GM21360 (cell line): Measurements from ENCODE around the gene ZCCHC14.
"Not testable (repeated sequence)": the region's sequence is repeated elsewhere in the genome, so short reads cannot be mapped to it uniquely, and the experiment has no call there.

ENCODE experiments used
- ATAC-seq: cut with Tn5 transposase; IDR thresholded peaks from one replicate; pipeline ENCODE4 v1.9.1; 2021; ENCODE audit warnings: mild to moderate bottlenecking, moderate library complexity; ENCODE audit not compliant: unreplicated experiment

ZCCHC14 gene

DNA sequence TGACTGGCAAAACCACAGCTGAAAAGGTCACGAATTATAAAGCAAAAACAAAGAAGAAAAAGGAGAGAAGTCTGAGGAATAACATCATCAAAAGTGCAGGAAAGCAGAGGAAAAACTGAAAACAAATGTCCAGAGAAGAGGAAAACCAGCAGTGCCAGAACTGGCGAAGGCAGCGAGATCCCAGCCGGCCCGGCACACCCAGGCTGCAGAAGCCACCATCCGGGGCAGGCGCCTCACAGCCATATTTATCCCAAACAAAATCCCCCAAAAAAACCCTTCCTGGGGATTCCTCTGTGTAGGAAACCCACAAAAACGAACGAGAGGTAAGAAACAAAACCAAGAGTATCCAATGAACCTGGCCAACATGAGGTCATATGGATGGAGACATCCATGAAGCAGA, 10.6 kb downstream of the ZCCHC14 start:
- ATAC-seq = no peak

DNA sequence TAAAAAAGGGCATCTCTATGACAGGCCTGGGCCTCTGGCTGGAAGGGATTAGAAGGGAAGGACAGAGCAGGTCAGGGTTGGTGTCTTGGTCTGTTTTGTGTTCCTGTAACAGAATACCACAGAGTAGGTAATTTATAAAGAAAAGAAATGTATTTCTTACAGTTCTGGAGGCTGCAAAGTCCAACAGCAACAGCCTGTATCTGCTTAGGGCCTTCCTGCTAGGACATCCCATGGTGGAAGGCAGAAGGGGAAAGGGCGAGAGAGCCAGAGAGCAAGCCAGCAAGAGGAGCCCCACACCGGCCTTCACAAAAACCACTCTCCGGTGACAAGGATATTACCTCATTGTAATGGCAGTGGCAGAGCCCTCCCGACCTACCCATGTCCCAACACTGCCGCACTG, 11.1 kb downstream of the ZCCHC14 start:
- not testable (repeated sequence) for ATAC-seq

DNA sequence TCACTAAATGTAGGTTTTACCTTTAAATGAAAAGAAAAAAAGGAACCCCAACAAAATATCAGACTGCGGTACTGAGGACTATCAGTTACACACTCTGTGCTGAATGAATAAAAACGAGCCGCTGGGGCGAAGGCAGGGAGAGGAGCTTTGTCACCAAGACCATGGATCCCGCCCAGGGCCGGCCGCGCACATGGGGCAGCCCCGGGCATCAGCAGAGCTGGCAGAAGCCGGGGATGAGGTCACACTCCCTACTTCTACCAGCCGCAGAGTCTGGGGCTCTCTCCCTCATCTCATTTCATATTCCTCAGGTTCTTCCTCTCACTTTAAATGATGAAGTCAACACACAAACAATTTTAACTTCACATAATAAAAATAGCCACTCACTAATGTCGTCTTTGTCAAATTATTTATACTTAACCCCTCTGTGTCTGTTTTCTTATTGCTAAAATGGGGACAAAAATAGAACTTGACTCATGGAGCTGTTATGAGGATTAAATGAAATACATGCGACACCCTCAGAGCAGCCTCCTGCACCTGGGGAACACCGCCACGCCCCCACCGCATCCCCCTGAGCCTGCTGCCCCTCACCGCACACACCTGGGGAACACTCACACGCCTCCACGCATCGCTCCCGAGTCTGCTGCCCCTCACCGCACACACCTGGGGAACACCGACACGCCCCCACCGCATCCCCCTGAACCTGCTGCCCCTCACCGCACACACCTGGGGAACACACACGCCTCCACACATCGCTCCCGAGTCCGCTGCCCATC, 15.4 kb downstream of the ZCCHC14 start:
- ATAC-seq = not testable (repeated sequence)

DNA sequence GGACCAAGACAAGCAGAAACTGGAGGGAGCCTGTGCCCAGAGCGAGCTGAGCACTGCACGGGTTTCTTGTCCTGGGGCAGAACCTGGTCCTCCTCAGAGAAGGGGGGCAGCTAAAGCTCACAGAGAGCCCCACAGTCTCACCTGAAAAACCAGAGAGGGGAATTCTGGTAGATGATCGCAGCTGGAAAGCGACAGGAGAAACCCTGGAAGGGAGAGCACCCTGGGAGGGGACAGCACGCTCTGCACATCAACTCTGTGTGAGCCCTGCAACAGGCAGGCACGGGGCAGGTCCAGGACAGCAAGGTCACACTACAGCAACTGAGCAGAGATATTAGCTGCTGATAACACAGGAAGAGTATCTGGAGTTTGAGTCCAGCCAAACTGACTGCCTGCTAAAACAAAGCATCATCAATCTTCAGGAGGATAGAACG, 18.2 kb downstream of the ZCCHC14 start:
- no peak for ATAC-seq

DNA sequence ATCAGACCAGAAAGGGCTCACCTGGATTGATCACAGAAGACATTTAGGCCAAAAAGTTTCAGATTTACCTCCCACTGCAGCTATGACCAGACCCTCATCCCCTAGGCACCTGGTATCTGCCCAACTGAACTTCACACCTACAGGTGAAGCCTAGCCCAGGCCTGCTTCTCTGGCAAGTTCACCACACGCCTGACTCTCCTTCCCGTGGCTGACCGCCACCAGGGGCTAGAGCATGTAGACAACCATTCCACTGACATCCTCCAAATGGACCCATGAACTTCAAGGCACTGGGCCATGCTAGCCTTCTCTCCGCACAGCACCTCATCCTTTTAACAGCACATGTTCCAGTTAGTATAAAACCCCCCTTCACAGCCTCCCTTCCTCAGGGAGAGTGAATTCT, 18.8 kb downstream of the ZCCHC14 start:
- no peak for ATAC-seq

DNA sequence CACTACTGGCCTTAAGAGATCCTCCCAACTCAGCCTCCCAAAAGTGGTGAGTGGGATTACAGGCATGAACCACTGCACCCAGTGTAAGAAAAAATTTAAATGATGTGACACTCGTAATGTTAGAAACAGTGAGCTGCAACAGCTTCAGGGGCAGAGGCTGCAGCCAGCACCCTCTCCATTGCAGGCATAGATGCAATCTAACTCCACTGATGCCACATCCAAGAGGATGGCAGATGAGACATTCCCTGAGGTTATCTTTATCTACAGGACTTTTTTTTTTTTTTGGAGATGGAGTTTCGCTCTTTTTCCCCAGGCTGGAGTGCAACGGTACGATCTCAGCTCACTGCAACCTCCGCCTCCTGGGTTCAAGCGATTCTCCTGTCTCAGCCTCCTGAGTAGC, 19.9 kb downstream of the ZCCHC14 start:
- no peak for ATAC-seq

DNA sequence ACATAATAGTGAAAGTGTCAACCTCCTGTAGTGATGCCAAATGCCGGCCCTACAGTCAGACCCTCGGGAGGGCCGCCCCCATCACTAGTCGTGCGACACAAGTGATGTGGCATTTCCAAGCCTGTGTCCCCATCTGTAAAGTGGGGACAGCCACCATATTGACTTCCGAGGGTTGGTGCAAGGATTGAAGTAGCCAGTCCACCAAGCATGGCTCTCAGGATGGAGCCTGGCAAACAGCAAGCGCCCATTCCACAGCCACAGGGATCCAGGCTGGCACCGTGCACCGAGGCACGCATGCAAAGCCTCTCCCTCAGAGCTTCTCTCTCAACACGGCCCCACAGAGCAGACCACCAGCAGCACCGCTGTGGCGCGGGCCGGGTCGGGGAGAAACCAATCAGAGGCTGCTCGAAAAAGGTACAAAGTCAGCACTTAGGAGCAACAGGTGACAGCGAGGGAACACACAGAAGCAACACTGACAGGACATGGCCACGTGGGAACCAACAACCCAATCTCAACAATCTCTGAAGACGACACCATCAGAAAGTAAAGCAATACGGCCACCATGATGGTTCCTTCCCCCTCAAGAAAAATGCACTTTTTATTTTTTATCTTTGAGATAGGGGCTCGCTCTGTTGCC, 20.6 kb downstream of the ZCCHC14 start:
- ATAC-seq = no peak

DNA sequence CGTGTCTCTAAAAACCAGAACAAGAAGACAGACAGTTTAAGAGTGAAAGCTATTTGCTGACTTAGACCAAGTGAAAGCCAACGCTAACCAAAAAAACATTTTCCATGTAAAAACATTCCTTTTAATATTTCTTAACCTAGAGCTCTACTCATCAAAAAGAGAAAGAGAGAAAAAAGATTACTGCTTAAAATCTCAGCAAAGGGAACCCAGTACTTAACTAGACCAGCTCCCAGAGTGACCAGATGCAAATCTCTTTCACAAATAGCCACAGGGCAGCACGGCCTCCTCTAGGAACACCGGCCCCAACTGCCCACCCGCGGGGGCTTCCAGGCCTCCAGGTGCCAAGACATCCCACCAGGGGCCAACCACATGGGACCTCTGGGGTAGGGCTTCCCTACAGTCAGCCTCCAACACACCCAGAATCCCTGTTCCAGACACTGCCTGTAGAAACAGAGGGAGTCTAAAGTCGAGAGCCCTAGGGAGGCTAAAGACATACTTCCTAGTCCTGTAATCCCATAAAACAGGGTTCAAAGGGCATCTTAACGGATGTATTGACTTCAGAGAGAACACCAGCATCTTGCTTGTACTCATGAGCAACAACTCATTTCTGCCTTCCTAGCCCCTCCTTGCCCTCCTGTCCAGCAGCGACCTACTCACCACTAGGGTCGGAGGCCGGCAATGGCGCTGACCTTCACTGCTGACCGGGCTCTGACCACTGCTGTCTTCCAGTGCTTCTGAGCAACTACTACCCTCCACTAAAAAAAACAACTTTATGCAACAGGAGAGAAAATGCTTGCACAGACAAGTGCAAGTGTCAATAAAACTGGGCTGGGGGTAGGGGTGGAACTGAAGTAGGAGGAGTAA, 21.3 kb downstream of the ZCCHC14 start:
- ATAC-seq = no peak

DNA sequence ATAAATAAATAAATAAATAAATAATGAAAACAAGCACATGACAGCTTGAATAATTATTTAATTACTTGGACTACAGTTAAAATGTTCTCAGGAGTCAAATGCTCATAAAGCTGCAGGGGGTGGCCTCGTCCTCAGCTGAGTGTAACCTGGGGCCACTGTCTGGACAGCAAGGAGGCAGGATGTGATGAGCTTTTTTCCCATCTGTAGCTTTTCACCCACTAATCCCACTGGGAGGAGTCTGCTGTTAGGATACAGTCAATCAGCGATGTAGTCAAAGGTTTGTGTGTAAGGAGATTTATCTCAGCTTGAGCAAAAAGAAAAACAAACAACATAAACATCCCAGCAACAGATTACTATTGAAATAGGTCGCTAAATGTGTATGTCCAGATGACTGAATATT, 22.5 kb downstream of the ZCCHC14 start:
- ATAC-seq = no peak

DNA sequence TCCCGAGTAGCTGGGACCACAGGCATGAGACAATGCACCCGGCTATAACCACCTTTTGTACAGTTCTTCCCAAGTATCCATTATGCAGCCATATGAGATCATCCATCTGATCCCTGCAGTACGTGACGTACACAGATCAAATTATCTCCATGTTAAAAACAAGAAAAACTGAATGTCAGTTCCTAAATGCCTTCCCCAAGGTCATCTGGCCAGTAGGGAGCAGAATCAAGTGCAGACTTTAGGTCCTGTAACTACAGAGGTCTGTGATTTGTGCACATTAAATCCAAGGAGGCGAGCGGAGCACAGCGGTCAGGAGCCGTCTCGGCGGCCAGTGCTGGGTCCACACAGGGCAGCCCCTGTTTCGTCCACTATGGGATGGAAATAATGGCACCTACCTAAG, 23.7 kb downstream of the ZCCHC14 start:
- ATAC-seq = no peak

DNA sequence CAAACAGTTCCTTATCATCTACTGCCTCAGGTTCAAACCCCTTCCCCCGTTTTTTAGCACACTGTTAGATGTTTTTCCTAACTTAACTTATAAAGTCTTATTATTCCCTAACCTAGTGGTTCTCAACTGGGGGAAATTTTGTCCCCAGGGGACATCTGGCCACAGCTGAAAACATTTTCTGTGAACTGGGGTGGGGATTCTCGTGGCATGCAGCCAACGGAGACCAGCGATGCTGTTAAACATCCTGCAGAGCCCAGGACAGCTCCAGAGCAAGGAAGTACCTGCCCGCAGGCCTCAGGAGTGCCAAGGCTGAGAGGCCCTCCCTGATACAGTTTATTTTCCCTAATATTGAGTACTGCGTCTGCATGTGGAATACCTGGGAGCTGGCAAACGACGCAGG, 24.3 kb downstream of the ZCCHC14 start:
- no peak for ATAC-seq

DNA sequence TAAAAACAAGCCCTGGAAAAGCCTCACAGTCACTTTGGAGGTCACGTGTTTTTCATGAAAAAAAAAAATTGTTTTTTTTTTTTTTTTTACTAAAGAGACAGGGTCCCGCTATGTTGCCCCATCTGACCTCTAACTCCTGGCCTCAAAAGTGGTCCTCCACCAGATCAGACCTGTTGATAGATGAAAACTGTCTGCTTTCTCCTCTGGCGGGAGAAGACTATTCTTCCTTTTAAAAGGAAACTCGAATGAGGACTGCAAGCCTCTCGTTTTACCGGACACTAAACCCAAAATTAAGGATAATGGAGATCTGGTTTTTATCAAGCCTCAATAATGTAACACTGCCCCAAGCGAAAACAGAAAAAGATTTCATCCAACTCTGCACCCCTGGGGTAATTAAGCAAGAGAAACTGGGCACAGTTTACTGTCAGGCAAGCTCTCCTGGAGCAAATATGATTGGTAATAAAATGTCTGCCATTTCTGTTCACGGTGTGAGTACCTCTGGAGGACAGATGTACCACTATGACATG, 25.8 kb downstream of the ZCCHC14 start:
- no peak for ATAC-seq

DNA sequence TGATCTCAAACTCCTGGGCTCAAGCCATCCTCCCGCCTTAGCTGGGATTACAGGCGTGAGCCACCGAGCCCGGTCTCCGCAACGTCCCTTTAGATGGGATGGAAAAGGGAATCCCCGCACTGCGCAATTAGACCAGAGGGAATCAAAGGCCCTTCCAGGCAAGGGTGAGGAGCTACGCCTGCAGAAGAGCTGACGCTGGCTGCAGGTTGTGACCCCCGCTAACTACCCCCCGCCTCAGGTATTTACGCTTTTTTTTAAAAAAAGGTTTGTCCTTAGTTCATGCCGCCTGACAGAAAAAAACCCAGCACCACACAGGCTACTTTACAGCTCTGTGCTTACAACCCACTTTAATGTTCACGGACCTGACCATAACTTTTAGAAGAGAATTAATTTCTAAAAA, 26.9 kb downstream of the ZCCHC14 start:
- no peak for ATAC-seq

DNA sequence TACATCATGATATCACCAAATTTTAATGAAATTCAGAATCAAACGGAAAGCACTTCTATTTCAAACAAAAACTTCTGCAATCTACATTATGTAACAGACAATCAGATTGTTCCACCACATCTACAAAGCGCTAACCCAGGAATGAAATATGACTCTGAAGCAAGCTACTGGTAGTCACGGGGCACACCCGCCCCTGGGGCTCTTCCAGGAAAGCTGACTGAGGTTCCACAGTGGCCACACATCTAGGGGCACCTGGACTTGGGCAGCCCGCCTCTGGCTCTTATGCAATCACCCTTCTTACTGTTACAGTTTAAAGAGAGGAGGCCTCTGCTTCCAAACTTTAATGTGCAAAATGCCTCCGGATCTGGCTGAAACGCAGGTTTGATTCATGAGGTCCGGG, 27.5 kb downstream of the ZCCHC14 start:
- ATAC-seq = no peak

DNA sequence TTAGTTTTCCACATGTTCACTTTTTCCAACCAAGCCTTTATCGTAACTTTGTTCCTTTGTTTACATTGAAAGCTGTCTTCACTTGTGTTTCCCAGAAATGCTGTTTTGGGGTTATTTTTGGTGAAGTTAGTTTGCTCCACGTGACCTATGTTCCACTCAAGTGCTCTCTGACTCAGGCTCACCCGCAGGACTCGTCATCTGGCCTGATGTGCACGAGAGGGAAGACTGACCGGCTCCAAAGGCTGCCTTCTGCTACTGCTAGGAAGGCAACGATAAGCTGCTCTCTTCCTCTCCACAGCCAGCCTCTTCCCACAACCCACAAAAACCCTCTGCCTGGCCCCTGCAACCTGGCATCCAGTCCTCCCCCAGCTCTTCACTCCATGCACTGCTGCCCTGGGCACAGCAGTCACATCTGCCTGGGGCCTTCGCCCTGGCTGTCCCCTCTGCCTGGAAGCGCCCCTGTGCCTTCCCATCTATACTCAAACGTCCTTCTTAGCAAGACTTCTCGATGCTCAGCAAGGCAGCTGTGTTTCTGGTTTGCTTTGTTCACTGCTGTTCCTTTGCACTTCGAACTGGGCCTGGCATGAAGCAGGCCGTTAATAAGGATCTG, 28.0 kb downstream of the ZCCHC14 start:
- ATAC-seq = no peak

DNA sequence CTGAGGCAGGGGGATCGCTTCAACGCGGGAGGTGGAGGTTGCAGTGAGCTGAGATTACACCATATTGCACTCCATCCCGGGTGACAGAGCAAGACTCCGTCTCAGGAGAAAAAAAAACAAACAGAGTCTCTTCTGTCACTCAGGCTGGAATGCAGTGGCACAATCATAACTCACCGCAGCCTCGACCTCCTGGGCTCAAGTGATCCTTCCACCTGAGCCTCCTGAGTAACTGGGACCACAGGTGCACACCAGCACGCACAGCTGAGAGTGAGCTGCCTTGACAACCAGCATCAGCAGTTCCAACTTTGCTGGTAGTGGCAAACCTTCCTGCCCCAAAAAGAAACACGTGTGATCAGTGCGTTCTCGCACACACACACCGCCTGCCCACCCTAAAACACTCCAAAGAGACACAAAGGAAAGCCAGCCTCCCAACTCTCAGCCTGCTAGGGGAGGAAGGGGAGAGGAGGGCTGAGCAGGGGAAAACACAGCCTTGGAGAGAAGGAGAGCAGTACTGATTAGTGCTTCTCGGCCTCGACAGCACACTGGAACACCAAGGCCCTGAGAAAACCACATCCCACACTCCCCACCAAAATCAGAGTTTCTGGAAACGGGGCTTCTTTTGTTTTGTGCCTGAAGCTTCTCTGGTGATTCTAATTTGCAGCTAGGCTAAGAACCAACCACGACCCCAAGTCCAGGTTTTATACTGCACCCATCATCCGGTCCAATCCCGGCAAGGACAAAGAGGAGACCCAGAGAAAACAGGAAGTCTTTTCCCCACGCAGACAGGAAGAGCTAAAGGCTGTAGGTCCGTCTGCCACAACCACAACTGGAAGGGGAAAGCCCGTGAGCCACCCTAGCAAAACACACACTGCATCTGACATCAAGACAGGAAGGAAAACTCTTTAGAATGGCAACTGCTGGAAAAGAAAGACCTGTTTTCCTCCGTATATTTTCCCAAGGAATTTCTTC, 28.8 kb downstream of the ZCCHC14 start:
- no peak for ATAC-seq

DNA sequence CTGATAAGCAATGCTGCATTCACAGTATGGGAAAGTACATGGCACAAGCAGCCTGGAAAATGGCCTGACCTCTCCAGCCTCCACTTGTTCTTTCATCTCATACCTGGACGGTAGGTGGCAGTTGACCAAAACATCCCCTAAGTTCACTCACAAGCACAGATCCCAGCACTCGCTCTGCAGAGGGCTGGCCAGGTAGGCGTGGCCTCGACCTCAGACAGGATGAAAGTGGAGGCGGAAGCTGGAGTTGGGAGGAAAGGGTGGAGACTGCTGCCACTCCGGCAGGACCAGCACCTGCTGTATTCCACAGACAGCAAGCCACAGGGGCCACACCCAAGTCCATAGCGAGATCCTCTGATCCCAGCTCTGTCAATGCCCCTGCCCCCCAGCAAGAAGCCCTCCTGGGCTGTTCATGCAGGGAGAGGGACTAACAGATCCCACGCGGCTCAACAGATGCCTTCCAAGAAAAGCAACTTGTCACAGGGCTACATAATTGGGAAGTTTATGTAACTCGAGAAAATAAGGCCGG, 31.3 kb downstream of the ZCCHC14 start:
- no peak for ATAC-seq

DNA sequence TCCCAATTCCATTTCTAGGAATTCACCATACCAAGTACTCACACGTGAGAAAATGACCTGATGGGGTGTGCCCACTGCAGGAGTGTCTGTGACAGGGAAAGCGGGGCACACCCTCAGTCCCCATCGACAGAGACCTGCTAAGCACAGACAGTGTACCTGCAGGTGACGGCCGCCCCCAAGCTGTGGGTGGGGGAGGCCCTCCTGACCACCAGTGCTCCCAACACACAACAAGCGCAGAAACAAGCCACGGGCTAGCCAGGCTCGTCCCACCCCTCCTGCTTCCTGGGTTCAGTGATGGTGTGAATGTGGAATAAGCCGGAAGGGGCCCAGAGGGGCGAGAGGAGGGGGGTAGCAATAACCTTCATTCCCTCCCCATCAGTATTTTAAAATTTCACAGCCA, 31.9 kb downstream of the ZCCHC14 start:
- no peak for ATAC-seq

DNA sequence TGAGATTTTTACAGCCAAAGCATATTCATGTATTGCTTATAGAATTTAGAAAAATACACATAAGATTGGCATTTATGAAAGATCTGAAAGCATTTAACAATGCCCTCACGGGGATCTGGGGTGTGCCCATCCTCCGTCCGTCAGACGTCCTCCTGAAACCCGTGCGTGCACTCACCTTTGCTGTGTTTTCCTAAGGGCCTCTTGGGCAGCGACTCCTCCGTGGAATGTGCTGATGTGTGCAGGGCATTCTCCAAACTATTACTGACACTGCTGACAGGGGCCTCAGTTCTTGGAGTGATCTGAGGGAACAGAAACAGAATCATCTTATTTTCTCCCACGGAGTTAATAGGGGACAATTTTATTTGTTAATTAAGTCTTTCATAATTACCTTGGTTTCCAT, 33.0 kb downstream of the ZCCHC14 start:
- no peak for ATAC-seq

DNA sequence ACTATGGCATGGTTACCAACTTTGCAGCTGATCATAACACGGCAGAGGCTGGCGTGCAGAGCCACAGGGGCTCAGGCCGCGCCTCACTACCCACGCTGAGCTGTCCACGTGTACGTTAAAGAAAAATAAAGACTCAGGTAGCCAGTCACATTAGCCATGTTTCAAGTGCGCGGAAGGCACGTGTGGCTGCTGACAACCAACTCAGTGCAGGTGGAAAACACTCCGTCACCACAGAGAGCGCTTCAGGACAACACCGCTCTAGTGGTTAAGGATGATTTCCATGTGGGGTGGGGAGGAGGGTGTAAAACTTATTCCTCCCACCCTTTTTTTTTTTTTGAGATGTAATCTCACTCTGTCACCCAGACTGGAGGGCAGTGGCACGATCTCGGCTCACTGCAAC, 33.8 kb downstream of the ZCCHC14 start:
- no peak for ATAC-seq
